ENCODE measurements around the gene CYP1A2.
A peak's percentile ranks its signal among the peaks of the same experiment; 100 is the strongest.

The CYP1A2 gene

DNA sequence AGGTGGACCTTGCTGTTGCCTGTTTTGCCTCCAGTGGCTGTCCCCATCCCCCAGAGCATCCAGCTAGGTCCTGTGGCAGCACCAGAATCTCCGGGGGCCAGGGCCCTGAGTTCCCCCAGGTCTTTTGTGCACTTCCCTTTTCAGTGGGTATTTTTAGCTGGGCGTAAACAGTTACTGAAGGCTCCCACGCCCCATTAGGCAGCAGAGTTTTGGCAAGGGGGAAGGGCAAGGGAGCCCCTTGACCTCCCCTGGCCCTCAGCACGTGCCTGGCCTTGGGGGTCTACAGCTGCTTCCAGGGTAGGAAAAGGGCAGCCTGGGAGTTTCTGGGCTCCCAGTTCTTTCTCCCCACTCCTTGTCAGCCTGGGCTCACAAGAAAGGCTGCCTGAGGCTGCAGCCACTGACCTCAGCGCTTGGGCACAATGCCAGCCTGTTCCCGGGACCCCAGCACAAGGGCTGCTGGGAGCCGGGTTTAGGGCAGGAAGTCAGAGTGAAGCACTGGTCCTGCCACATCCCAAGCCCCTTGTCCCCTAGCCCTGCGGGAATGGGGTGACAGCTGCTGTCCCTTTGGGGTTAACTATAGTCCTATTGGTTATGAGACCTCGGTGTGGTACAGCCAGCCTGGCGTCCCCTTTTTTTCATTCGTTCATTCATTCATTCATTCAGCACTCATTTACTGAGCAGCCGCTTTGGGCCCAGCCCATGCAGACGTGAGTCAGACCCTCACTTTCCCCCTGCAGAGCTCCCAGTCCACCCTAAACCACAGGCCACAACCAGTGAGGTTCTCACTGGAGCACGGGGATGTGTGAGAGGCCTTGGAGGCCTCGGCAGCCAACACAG lies 41.7 kb downstream of the CYP1A2 start:
- DNase-seq = peak; percentile 66

DNA sequence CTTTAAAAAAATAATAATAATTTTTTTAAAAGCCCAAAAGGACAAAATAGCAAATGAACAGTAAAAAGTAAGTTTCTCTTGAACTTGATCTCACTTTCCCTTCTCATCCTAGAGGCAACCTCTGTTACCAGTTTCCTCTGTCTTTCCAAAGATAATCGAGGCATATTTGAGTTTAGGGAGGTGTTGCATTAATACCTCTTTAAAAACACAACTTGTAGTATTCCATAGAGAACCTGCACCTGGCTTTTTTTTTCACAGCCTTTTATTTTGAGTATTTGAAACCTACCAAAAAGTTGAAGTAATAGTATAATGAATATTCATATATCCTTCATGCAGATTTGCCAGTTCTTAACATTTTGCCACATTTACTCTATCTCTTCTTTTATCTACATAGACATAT lies 42.4 kb downstream of the CYP1A2 start:
- DNase-seq = no peak

DNA sequence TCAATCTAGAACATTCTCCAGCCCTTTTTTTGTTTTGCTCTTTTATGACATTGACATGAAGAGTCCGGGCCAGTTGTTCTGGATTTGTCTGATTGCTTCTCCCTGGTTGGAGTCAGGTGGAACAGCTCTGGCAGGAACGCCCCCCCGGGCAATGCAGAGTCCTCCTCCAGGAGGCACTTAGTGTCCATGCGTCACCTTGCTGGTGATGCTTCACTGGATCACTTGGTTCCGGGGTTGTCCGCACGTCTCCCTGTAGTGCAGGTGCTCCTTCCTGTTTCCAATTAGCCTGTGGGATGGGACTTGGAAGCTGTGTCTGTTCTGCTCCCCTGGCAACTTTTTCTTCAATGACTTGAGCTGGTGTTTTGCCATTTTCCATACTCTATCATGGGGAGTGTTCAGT lies 43.0 kb downstream of the CYP1A2 start:
- DNase-seq = no peak

DNA sequence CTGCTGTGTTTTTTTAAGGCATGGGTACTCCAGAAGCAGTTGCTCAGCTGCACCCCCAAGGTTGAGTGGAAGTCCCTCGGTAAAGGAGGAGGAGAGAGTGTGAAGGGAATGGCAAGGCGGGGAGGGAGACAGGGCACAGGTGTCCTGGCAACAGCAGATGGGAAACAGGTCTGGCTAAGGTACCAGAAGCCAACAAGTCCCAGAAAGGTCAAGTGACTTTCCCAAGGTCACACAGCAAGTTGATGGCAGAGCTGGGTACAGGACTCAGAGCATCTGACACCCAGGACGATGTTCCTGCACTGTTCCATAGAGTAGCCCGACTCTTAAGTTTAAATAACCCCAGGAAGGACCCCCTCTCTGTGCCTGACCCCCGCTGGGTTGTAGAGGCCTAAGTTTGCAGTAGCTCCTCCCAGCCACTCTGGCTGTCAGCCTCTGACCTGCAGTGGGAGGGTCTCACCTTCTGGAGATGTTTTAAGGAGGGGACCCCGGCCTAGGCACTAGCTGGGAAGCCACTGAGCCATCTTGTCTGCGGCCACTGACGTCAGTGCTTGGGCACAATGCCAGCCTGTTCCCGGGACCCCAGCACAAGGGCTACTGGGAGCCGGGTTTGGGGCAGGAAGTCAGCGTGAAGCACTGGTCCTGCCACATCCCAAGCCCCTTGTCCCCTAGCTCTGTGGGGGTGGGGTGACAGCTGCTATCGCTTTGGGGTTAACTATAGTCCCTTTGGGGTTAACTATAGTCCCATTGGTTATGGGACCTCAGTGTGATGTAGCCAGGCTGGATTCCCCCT lies 43.8 kb downstream of the CYP1A2 start:
- DNase-seq = no peak

DNA sequence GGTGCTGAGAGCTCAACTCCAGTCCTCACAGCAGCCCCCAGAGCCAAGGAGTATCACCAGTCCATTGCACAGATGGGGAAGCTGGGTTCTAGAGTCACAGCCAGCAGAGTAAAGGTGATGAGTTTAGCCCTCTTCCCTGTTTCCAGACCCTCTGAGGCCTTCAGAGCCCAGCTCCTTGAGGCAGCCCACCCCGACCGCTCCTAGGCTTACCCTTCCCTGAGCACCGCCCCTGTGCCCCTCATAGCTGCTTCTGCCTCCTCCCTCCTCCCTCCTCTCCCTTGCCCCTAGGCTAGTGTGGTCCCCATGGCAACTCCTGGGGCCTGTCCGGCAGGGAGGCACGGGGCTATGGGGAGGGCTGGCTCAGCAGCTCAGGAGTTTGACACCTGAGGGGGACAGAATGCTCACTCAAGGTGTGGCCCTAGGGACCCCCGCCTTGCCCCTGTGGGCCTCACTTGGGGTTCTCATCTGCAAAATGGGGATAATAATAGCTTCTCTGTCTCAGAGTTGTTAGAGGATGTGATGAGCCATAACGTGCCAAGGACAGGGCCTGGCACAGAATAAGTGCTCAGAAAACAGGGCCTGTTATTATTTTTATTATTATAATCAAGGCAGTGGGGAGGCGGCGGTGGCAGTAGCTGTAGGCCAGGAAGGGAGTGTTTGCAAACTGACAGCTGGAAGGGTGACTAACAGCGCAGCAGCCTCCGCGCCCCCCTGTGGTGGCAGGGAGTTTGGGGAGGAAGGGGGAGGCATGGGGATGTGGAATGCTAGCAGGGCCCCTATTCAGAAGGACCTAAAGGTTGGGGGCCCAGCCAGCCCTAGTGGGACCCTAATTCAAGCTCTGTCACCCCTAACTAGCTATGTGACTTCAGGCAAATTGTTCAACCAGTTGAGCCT lies 44.7 kb downstream of the CYP1A2 start:
- DNase-seq = no peak

DNA sequence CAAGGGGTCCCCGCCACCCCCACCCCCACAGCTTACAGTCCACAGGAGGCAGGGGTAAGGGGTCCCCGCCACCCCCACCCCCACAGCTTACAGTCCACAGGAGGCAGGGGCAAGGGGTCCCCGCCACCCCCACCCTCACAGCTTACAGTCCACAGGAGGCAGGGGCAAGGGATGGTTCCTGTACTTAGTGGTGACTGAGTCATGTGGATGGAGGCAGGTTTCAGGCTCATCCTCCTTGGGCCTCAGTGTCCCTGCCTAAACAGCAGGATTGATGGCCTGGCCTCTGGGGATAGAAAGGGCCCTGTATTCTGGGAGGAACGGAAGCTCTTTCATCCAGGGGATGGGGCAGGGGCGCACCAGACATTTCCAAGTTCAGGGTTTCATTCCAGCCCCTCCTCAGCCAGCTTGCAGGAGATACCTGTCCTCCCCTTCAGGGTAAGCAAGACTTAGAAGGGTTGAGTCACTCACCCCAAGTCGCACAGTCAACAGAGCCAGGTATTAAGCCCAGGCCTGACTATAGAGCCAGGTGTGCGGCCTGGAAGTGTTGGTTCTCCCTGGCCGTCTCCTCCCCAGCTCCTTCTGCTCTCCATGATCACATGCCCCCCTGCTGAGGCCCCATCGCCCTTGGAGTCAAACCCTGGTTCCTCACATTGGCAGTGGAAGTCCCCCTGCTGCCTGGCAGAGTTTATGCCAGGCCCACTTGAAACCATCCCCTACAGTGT lies 45.8 kb downstream of the CYP1A2 start:
- no peak for DNase-seq

DNA sequence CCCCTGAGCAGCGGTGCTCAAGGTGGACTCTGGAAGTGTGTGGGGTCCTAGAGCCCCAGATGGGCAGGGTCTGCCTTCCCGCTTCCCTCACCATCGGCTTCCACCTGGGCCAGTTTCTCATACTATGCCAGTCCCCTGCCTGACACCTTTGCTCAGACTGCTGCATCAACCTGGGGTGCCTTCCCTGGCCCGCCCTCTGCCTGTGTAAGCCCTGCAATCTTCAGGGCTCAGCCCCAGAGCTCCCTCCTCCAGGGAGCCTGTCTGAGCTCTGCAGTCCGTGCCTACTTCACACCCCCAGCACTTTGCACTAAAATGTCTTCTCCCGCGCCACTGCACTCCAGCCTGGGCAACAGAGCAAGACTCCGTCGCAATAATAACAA lies 46.3 kb downstream of the CYP1A2 start:
- DNase-seq = no peak

DNA sequence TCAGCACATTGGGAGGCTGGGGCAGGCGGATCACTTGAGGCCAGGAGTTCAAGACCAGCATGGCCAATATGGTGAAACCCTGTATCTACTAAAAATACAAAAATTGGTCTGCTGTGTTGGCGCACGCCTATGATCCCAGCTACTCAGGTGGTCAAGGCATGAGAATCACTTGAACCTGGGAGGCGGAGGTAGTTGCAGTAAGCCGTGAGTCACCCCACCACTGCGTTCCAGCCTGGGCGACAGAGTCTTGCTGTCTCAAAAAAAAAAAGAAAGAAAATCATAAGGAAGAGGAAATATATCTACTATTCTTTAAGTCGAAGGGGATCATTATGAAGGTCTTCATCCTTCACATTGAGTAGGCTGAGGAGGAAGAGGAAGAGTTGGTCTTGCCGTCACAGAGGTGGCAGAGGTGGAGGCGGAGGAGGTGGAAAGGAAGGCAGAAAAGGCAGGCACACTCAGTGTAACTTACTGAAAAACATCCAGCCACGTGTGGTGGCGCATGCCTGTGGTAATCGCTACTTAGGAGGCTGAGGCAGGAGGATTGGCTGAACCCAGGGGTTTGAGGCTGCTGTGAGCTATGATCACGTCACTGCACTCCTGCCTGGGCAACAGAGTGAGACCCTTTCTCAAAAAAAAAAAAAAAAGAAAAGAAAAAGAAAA lies 47.5 kb downstream of the CYP1A2 start:
- no peak for DNase-seq

DNA sequence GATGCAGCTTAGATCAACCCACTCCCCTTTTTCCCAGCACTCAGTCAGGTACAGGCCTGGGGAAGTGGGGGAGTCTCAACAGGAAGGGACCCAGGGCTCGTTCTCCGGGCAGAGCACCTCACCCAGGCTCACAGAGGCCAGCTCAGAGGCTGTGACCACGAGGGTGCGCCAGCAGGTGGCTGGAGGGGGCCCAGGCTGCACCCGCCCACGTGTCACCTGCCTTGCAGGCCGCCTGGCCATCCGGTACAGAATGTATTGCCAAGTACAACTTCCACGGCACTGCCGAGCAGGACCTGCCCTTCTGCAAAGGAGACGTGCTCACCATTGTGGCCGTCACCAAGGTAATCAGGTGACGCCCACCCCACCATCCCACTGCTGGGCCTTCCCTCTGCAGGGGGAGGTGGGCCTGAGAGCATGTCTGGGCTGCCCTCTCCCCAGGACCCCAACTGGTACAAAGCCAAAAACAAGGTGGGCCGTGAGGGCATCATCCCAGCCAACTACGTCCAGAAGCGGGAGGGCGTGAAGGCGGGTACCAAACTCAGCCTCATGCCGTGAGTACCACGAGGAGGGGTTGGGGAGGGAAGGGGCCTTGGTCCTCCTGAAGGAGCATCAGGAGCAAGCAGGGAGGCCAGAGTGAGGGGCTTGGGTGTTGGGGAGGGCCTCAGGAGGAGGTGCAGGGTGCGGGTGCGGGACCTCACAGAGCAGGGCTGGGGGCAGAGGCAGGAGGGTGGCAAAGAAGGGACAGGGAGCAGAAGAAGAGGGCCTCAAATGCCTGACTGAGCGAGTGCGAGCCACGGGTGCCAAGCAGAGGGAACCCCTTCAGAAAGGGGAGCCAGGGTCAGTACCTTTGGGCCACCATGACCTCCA lies 50.0 kb downstream of the CYP1A2 start:
- no peak for DNase-seq

DNA sequence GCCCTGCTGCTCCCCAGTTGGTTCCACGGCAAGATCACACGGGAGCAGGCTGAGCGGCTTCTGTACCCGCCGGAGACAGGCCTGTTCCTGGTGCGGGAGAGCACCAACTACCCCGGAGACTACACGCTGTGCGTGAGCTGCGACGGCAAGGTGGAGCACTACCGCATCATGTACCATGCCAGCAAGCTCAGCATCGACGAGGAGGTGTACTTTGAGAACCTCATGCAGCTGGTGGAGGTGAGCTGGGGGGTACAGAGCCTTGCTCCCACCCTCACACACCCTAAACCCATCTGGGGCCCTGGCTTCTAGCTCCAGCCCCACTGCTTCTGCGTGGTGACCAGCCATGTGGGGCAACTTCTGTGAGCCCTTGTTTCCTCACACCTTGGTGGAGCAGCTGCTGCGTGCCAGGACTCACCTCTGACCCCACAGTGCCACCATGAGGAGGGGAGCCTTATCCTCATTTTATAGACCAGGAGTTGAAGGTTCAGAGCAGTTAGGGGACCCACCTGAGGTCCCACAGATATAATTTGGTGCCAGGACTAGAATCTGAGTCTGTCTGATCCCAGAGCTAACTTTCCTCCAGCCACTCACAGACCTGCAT lies 50.7 kb downstream of the CYP1A2 start:
- peak; percentile 30 for DNase-seq

DNA sequence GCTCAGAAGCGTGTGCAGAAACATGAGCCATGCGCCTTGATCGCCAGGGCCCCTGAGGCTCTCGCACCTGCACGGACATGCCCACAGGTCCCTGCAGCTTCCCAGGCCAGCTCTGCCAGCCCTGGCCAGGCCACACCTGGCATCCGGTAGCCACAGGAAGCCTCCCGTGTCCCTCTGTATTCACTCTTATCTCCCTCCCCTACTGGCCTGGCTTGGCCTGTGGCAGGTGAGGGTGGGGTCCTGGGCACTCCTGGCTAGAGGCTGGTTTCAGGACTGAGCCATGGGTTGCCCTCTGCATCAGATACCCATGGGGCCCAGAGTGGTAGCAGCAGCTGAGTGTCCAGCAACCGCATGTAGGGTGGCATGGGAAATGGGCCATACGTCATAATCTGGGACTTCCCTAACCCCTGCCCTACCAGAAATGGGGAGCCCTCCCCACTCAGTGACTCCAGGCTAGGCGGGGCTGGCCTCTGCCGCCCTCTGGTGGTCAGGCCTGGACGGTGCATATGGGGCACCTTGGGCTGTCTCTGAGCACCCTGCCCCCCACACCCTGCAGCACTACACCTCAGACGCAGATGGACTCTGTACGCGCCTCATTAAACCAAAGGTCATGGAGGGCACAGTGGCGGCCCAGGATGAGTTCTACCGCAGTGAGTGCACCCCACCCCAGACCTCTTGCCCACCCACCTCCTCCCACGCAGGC lies 51.4 kb downstream of the CYP1A2 start:
- DNase-seq = peak; percentile 66

DNA sequence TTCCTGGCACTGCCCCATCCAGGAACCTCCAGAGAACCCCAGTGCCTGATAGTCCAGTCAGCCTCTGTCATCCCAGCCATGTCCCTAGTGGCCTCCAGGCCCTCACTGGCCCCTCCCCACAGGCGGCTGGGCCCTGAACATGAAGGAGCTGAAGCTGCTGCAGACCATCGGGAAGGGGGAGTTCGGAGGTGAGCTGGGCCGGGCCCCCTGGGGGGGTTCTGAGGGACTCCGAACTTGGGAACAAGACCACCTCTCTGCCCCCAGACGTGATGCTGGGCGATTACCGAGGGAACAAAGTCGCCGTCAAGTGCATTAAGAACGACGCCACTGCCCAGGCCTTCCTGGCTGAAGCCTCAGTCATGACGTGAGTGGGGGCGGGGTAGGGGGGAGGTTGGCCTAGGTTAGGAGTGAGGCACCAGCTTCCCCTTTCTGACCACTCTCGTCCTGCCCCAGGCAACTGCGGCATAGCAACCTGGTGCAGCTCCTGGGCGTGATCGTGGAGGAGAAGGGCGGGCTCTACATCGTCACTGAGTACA lies 52.0 kb downstream of the CYP1A2 start:
- no peak for DNase-seq

DNA sequence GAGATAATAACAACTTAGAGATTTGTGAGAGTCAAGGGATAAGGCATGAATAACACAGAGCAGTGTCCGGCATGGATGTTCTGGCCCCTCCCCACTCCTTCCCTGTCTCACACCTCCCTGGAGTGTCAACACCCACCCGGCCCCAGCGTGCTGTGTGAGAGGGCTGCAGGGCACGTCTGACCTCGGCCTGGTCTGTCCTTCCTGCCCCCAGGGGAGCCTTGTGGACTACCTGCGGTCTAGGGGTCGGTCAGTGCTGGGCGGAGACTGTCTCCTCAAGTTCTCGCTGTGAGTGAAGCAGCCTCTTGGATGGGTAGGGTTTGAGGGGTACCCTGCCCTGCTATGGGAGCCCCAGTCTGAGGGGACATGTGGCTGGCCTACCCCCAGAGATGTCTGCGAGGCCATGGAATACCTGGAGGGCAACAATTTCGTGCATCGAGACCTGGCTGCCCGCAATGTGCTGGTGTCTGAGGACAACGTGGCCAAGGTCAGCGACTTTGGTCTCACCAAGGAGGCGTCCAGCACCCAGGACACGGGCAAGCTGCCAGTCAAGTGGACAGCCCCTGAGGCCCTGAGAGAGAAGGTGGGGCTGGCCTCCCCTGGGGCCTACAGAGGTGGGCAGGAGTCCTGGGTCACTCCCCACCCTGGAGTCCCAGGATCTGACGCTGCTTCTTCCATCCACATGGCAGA lies 52.8 kb downstream of the CYP1A2 start:
- DNase-seq = no peak

DNA sequence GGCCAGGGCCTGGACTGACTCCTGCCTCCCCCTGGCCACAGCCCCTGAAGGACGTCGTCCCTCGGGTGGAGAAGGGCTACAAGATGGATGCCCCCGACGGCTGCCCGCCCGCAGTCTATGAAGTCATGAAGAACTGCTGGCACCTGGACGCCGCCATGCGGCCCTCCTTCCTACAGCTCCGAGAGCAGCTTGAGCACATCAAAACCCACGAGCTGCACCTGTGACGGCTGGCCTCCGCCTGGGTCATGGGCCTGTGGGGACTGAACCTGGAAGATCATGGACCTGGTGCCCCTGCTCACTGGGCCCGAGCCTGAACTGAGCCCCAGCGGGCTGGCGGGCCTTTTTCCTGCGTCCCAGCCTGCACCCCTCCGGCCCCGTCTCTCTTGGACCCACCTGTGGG lies 53.6 kb downstream of the CYP1A2 start:
- DNase-seq = no peak

DNA sequence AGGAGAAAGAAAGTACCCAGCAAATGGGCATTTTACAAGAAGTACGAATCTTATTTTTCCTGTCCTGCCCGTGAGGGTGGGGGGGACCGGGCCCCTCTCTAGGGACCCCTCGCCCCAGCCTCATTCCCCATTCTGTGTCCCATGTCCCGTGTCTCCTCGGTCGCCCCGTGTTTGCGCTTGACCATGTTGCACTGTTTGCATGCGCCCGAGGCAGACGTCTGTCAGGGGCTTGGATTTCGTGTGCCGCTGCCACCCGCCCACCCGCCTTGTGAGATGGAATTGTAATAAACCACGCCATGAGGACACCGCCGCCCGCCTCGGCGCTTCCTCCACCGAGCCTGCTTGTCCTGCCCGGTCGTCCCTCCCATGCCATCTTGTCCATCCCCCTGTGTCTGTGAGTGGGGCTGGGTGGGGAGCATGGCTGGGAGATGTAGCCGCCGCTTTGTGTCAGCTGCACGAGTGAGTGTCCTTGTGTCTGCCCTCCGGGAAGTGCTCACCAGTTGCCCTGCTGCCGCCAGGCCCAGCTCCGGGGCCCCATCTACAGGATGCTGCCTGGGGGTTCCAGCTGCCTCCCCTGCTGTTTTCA lies 54.3 kb downstream of the CYP1A2 start:
- DNase-seq = no peak

DNA sequence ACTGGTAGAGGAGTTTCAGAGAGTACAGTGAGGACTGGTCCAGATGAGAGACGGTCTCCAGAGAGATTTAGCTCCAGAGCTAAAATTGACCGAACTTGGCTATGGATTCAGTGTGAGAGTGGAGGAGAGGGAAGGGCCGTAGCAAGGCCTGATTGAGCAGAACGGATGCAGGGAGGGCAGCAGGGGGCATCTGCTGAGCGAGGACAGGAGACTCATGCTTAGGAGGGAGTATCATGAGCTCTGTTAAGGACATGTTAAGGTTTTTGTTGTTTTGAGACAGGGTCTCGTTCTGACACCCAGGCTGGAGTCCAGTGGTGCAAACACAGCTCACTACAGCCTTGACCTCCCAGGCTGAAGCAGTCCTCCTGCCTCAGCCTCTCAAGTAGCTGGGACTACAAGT lies 56.3 kb downstream of the CYP1A2 start:
- DNase-seq = no peak
